NCI-H2196 (cell line): ENCODE results near the gene GSTM5.
"Not testable (repeated sequence)": the region's sequence is repeated elsewhere in the genome, so short reads cannot be mapped to it uniquely, and the experiment has no call there.

Experiments
- DNase-seq: peaks from one replicate; lab custom pipeline; 2025; ENCODE audit not compliant: unreplicated experiment; lab: John Stamatoyannopoulos, UW

Gene GSTM5

DNA sequence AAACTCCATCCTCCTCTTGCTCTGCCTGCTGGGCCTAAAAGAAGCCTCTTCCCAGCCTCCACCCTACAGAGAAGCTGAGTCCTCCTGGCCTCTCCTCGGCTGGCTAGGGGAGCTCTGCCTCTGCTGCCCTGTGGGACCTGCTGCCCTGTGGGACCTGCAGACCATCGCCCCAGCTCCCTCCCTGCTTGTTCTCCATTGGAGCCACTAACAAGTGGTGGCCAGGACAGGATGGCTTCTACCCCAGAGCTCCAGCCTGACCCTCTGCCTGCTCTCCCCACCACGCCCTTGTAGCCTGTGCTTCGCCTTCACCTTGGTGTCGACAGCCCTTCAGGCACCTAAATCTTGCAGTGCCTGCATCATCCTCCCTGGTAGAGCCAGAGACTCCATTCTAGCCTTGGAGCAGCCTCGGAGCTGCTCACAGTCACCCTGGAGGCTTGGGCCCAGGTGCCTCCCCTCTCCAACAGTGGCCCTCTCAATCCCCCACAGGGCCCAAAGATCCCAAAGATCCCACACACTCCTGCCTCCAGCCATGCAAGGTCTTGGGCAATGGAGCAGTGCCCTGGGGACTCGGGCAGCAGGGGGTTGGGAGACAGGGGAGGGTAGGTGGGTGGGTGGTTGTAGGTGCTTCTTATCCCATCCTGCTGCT lies 48.7 kb downstream of the GSTM5 start:
- DNase-seq, result no peak

GRCh38 chr1:109761227-109762038 lies 49.4 kb downstream of the GSTM5 start:
- no peak for DNase-seq

GRCh38 chr1:109762039-109762585 lies 50.1 kb downstream of the GSTM5 start:
- no peak for DNase-seq

DNA sequence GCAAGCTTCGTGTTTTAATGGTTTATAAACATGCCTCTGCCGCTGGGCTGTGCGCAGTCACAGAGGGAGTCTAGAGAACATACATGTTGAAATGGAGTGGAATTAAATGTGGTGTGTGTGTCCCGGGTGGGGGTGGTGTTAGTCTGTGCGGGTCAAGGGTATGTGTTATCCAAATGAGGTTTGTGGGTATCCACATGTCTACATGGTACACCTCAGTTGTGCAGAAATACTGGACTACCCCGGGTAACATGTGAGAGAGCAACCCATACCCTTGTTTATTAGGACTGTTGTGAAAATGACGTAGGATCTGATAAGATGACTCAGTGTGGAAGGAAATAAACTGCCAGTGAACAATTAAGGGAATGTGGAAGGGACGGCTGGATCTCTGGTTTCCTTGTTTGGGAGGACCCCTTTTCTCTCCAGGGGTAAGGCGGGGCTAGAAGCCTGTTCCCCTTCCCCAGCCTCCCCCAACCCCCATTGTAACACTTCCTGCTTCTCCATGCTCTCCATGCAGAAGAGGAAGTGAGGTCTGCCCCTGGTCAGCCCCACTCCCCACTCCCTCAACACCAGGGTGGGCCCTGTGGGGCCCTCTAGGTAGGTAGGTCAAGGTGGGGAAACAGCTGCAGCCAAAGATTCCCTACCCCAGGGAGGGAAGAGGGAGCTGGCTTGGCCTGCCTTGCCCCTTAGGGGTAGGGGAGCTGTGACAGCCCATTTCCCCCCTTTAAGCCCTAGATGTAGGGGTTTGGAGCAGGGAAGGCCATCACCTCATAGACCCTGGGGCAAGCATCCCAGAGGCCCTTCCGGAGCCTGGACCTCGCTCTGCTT lies 51.0 kb downstream of the GSTM5 start:
- no peak for DNase-seq

DNA sequence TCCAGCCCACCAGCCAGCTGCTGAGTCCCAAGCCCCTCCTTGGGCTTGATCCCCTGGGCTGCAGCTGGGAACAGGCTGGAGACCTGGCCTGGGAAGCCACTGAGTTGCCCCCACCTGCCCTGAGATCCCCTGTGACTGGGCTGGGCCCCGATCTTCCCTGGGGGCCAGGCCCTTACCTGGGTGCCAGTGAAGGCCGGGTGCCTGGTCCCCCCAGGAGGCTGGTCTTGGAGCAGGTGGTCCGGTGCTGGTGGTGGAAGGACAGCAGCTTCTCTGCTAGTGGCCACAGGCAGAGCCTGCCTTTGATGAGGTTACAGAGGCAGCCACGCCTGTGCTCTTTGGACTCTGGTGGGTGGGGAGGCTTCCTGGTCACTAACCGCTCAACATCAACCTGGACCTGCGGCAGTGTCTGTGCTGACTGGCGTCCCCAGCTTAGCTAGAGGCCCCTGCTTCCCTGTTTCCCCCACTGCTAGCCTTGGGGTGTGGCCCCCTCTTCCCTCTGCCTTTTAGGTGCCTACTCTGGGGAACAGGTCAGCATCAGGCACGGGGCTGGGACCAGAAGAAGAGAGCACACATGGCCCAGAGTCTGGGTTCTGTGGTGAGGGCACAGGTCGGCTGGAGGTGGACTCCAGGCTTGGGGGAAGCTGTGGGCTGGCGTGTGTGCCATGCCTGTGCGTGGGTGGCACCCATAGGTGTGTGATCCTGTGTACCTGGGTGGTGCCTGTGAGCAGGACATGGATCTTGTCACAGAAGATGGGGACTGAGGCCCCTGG lies 51.8 kb downstream of the GSTM5 start, which contains the start of gene EPS8L3:
EPS8L3 (minus strand) TSS at position 278 of the 770 bp plus-strand sequence. CDS start 2,174 bp downstream, outside the sequence.
- no peak for DNase-seq

DNA sequence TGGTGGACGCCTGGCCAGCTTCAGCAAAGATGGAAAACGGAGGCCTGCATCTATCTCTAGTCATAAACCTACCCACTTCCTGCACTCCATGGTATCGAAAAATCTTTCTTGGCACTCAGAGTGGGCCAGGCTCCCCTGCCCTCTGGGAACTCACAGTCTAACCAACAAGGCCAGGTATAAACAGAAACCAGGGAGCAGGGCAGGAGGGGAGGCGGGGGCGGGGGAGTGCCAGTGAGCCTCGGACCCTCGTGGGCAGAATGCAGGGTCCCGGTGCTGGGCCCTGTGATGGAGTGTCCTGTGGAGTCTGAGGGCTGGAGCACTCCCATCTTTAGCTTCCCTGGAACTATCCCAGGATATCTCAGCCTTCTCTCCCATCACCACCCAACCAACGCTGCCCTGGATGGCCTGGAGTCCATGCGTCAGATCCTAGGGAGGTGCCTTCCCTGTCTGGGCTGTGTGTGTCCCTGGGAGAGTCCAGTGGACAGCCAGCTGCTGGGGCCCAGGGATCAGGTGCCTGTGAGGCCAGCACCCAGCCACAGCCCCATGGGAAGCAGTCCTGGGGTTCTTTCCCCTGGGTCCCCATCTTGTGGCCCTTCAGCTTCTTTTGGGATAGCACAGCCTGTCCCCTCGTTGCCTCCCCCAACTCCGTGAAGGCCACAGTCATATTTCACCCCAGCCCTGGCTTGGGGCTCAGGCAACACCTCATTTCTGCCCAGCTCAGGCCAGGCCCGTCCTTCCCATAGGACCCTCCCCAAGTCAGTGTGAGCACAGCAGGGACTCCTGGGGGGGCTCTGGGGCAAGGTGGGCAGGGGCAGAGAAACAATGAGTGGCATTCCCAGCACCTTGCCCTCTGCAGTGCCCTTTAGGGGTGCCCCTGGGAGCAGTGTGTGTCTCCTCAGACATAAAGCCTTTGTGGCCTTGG lies 52.8 kb downstream of the GSTM5 start:
- no peak for DNase-seq

GRCh38 chr1:109765483-109765815 lies 53.4 kb downstream of the GSTM5 start:
- no peak for DNase-seq

- no peak for DNase-seq
Measured at GRCh38 chr1:109765896-109766615, 54.0 kb downstream of the GSTM5 start.

DNA sequence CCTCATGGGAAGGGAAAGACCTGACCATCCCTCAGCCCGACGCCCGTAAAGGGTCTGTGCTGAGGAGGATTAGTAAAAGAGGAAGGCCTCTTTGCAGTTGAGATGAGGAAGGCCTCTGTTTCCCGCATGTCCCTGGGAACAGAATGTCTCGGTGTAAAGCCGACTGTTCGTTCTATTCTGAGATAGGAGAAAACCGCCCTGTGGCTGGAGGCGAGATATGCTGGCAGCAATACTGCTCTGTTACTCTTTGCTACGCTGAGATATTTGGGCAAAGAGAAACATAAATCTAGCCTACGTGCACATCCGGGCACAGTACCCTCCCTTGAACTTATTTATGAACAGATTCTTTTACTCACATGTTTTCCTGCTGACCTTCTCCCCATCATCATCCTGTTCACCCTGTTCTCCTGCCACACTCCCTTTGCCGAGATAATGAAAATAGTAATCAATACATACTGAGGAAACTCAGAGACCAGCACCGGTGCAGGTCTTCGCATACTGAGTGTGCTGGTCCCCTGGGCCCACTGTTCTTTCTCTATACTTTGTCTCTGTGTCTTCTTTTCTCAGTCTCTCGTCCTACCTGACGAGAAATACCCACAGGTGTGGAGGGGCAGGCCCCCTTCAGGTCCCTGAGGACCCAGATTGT lies 55.1 kb downstream of the GSTM5 start:
- not testable (repeated sequence) for DNase-seq
